Activated naive CD4-positive, alpha-beta T cell treated with anti-CD3 and anti-CD28 coated beads for 36 hours (primary cell): ENCODE data around the gene PRKCSH. TPM values are rescaled to one million over a fixed set of nuclear protein-coding genes. Genes with fewer than 3 reads are reported as not detected.

ENCODE experiments used
- CTCF ChIA-PET: fragments of 350-600 bp; sonication (Branson Sonifier 250); formaldehyde crosslinking; loops from one replicate; lab custom pipeline; 2021; ENCODE audit warnings: antibody characterized with exemption; lab: Charles Lee
- DNase-seq: peaks from one replicate; pipeline ENCODE4 v3.0.0-alpha.2; 2020
- H3K27ac Mint-ChIP-seq: one replicate; pipeline ENCODE4 v1.8.0; 2021; ENCODE audit warnings: mild to moderate bottlenecking, mixed read lengths
- H3K27me3 Mint-ChIP-seq: one replicate; pipeline ENCODE4 v1.8.0; 2021; ENCODE audit warnings: low read depth, mixed read lengths
- H3K36me3 Mint-ChIP-seq: one replicate; pipeline ENCODE4 v1.8.0; 2021; ENCODE audit warnings: low read depth, mixed read lengths
- H3K4me1 Mint-ChIP-seq: one replicate; pipeline ENCODE4 v1.8.0; 2021; ENCODE audit warnings: low read depth, mixed read lengths
- H3K4me3 Mint-ChIP-seq: one replicate; pipeline ENCODE4 v1.8.0; 2021; ENCODE audit warnings: mild to moderate bottlenecking, moderate library complexity, mixed read lengths
- H3K9me3 Mint-ChIP-seq: one replicate; pipeline ENCODE4 v1.8.0; 2021; ENCODE audit warnings: mixed read lengths
- intact Hi-C: fragments of 100-400 bp; cut with micrococcal nuclease; formaldehyde crosslinking; loops from one replicate; pipeline ENCODE4 v1.15.1; 2023
- total RNA-seq, 2 experiments: library from RNA; stranded (reverse); gene quantifications; one replicate each; pipeline ENCODE4 v1.2.3, GENCODE V29; 2021

The PRKCSH gene
- total RNA-seq, 2 experiments from 2014 or later = 234 to 237 TPM

- Mint-ChIP-seq H3K4me1 (peaks cover 16% of the 10 kb centered on the region), H3K36me3 (peaks cover 11% of the 10 kb centered on the region), H3K27me3 (peaks cover 21% of the 10 kb centered on the region), H3K27ac (no peak overlapping the region), H3K4me3 (no peak overlapping the region), H3K9me3 (no peaks in the 10 kb centered on the region)
- DNase-seq = no peak
- intact Hi-C loops = loop anchor here (2.0 to 5.0 kb wide), 4 partner anchors 29 to 347 kb away; no protein-coding TSS in a partner anchor
- CTCF ChIA-PET = interaction anchor here (0.9 to 1.9 kb wide), 15 partner anchors 10 to 330 kb away, joined by 3 to 21 read pairs (median 4); partner anchors contain the start of genes SWSAP1 and ZNF440
Observed at GRCh38 chr19:11483366-11484111, 48.1 kb downstream of the PRKCSH start.

GRCh38 chr19:11485245-11485837, 49.9 kb downstream of the PRKCSH start:
- H3K4me1 Mint-ChIP-seq = peaks cover 11% of the 10 kb centered on the region
- peaks cover 14% of the 10 kb centered on the region for H3K27me3 Mint-ChIP-seq
- peaks cover 14% of the 10 kb centered on the region for H3K36me3 Mint-ChIP-seq
- no peak overlapping the region for H3K27ac Mint-ChIP-seq
- CTCF ChIA-PET = interaction anchor here (0.6 to 1.3 kb wide), 5 partner anchors 24 to 158 kb away, joined by 3 to 10 read pairs (median 3); partner anchors contain the start of gene SWSAP1
- no peak for DNase-seq
- intact Hi-C loops = no loop called here
- no peaks in the 10 kb centered on the region for H3K9me3 Mint-ChIP-seq
- no peak overlapping the region for H3K4me3 Mint-ChIP-seq

GRCh38 chr19:11486661-11487503, 51.4 kb downstream of the PRKCSH start:
- Mint-ChIP-seq H3K4me3 (no peak overlapping the region), H3K4me1 (peaks cover 7% of the 10 kb centered on the region), H3K27ac (no peak overlapping the region), H3K9me3 (no peaks in the 10 kb centered on the region), H3K36me3 (peaks cover 19% of the 10 kb centered on the region), H3K27me3 (peaks cover 3% of the 10 kb centered on the region)
- CTCF ChIA-PET = no interaction called here
- DNase-seq = no peak
- intact Hi-C loops = no loop called here

- Mint-ChIP-seq H3K27me3 (no peaks in the 10 kb centered on the region), H3K4me3 (no peak overlapping the region), H3K36me3 (peaks cover 13% of the 10 kb centered on the region), H3K9me3 (no peaks in the 10 kb centered on the region), H3K4me1 (no peaks in the 10 kb centered on the region), H3K27ac (no peak overlapping the region)
- intact Hi-C loops = no loop called here
- DNase-seq = no peak
- CTCF ChIA-PET = no interaction called here
Observed at GRCh38 chr19:11489378-11489777, 53.9 kb downstream of the PRKCSH start.

GRCh38 chr19:11494634-11495285, 59.3 kb downstream of the PRKCSH start:
- H3K4me1 Mint-ChIP-seq = no peaks in the 10 kb centered on the region
- H3K4me3 Mint-ChIP-seq = no peak overlapping the region

GRCh38 chr19:11495481-11495880, 60.0 kb downstream of the PRKCSH start:
- Mint-ChIP-seq H3K9me3 (no peaks in the 10 kb centered on the region), H3K4me3 (no peak overlapping the region), H3K4me1 (no peaks in the 10 kb centered on the region), H3K27me3 (no peaks in the 10 kb centered on the region), H3K27ac (no peak overlapping the region), H3K36me3 (peaks cover 8% of the 10 kb centered on the region)
- CTCF ChIA-PET = interaction anchor here (0.6 kb wide), 1 partner anchor 34 kb away, joined by 5 read pairs; no protein-coding TSS in a partner anchor
- DNase-seq = no peak
- intact Hi-C loops = no loop called here

More at GRCh38 chr19:11494634-11495285, 59.3 kb downstream of the PRKCSH start:
- intact Hi-C loops = no loop called here
- no peaks in the 10 kb centered on the region for H3K9me3 Mint-ChIP-seq
- CTCF ChIA-PET = interaction anchor here (0.6 kb wide), 1 partner anchor 34 kb away, joined by 5 read pairs; no protein-coding TSS in a partner anchor
- H3K27ac Mint-ChIP-seq = no peak overlapping the region
- H3K36me3 Mint-ChIP-seq = peaks cover 9% of the 10 kb centered on the region
- no peak for DNase-seq
- H3K27me3 Mint-ChIP-seq = no peaks in the 10 kb centered on the region

- Mint-ChIP-seq H3K9me3 (no peaks in the 10 kb centered on the region), H3K4me1 (no peaks in the 10 kb centered on the region), H3K27ac (no peak overlapping the region), H3K4me3 (no peak overlapping the region), H3K36me3 (peaks cover 6% of the 10 kb centered on the region), H3K27me3 (no peaks in the 10 kb centered on the region)
- CTCF ChIA-PET = no interaction called here
- DNase-seq = no peak
- intact Hi-C loops = loop anchor here (1.0 kb wide), 1 partner anchor 91 kb away; no protein-coding TSS in a partner anchor
Observed at GRCh38 chr19:11495885-11496284, 60.5 kb downstream of the PRKCSH start.

- no peaks in the 10 kb centered on the region for H3K9me3 Mint-ChIP-seq
- peaks cover 5% of the 10 kb centered on the region for H3K36me3 Mint-ChIP-seq
- no peaks in the 10 kb centered on the region for H3K4me1 Mint-ChIP-seq
- CTCF ChIA-PET = no interaction called here
- DNase-seq = peak; percentile 74
- H3K4me3 Mint-ChIP-seq = no peak overlapping the region
- no peak overlapping the region for H3K27ac Mint-ChIP-seq
- intact Hi-C loops = loop anchor here (1.0 kb wide), 1 partner anchor 91 kb away; no protein-coding TSS in a partner anchor
- H3K27me3 Mint-ChIP-seq = no peaks in the 10 kb centered on the region
Observed at GRCh38 chr19:11496391-11497163, 61.1 kb downstream of the PRKCSH start.

- CTCF ChIA-PET = no interaction called here
- intact Hi-C loops = no loop called here
- Mint-ChIP-seq H3K27me3 (no peaks in the 10 kb centered on the region), H3K4me3 (no peak overlapping the region), H3K36me3 (peaks cover 5% of the 10 kb centered on the region), H3K9me3 (no peaks in the 10 kb centered on the region), H3K4me1 (no peaks in the 10 kb centered on the region), H3K27ac (no peak overlapping the region)
- DNase-seq = no peak
Observed at GRCh38 chr19:11499220-11499726, 63.8 kb downstream of the PRKCSH start.

- DNase-seq = no peak
- Mint-ChIP-seq H3K4me1 (peaks cover 7% of the 10 kb centered on the region), H3K27ac (no peak overlapping the region), H3K36me3 (peaks cover 5% of the 10 kb centered on the region), H3K27me3 (no peaks in the 10 kb centered on the region), H3K4me3 (no peak overlapping the region), H3K9me3 (no peaks in the 10 kb centered on the region)
- intact Hi-C loops = no loop called here
- CTCF ChIA-PET = no interaction called here
Observed at GRCh38 chr19:11499890-11500420, 64.5 kb downstream of the PRKCSH start.
